Measurements from ENCODE around the gene THAP3. TPM values are rescaled to one million over a fixed set of nuclear protein-coding genes. Genes with fewer than 3 reads are reported as not detected.

Gene THAP3
- total and polyA plus RNA-seq, 12 donors = 6.8 to 27.6 (median 12.1) TPM

GRCh38 chr1:6585841-6586240 is 38.8 kb upstream of the THAP3 start:
- Histone ChIP-seq H3K9me3 (no peaks in the 10 kb centered on the region), H3K36me3 (peaks cover 0 to 53% (median 24%) of the 10 kb centered on the region in 9 donors), H3K4me1 (peaks cover 30 to 76% (median 66%) of the 10 kb centered on the region in 9 donors), H3K27ac (peak overlapping the region in 1 of 10 donors; percentile 30), H3K27me3 (no peaks in the 10 kb centered on the region), H3K4me3 (no peak overlapping the region)
- ATAC-seq = peak in 1 of 8 donors; percentile 0
- no peak for DNase-seq
- TF ChIP-seq CTCF (IDR thresholded peaks at IDR 0.05) = no peak
- WGBS, 2 donors = 78 to 86% methylated on average over 7 of the region's 7 CpGs
- intact Hi-C loops (cut with DNase I) = no loop called here

GRCh38 chr1:6586404-6586816 is 38.3 kb upstream of the THAP3 start:
- Histone ChIP-seq H3K9me3 (no peaks in the 10 kb centered on the region), H3K27ac (peak overlapping the region in 6 of 10 donors; percentile 30 to 68 (median 54)), H3K27me3 (no peaks in the 10 kb centered on the region), H3K4me1 (peaks cover 26 to 76% (median 66%) of the 10 kb centered on the region in 9 donors), H3K36me3 (peaks cover 0 to 58% (median 24%) of the 10 kb centered on the region in 9 donors), H3K4me3 (no peak overlapping the region)
- no peak for DNase-seq
- no peak for TF ChIP-seq CTCF (IDR thresholded peaks at IDR 0.05)
- intact Hi-C loops (cut with DNase I) = no loop called here
- peak in 3 of 8 donors; percentile 5 to 21 (median 18) for ATAC-seq
- 67 to 71% methylated on average over 11 of the region's 11 CpGs for WGBS, 2 donors

DNA sequence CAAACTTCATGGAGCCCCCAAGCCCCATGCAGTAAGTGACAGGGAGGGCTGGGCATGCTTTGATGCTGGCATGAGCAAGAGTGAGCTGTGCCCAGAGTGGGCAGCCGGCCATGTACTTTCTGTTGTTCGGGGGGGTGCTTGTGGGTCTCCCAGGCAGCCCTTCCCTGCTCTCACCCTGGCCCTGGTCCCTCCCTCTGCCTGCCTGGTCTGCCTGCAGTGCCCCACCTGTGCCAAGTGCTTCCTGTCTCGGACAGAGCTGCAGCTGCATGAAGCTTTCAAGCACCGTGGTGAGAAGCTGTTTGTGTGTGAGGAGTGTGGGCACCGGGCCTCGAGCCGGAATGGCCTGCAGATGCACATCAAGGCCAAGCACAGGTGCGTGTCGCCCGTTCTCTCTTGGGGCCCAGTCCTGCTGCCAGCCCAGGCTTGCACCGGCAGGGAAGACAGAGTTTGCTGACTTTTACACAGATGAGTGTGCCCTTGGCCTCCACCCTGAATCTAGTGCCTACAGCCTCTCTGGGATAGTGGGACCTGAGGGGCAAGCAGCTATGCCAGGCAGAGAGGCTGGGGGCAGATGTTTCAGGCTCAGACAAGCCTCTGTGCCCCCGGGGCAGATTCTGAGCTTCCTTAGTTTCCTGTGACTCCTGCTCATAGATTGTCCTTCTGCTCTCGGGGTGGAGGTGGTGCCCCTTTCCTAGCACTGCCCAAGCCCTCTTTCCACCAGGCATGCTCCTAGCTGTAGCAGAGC is 37.2 kb upstream of the THAP3 start:
- DNase-seq (peak; percentile 79 to 82), ATAC-seq (peak; percentile 74 to 92 (median 86))
- H3K9me3 ChIP-seq = no peaks in the 10 kb centered on the region
- H3K4me1 ChIP-seq = peaks cover 27 to 76% (median 69%) of the 10 kb centered on the region in 9 donors
- intact Hi-C loops (cut with DNase I) = no loop called here
- H3K4me3 ChIP-seq = no peak overlapping the region
- 39 to 59% methylated on average over 13 of the region's 13 CpGs for WGBS, 2 donors
- peak overlapping the region in 6 of 10 donors; percentile 30 to 68 (median 44) for H3K27ac ChIP-seq
- H3K27me3 ChIP-seq = no peaks in the 10 kb centered on the region
- TF ChIP-seq CTCF (IDR thresholded peaks at IDR 0.05) = no peak
- H3K36me3 ChIP-seq = peaks cover 0 to 67% (median 26%) of the 10 kb centered on the region in 9 donors

DNA sequence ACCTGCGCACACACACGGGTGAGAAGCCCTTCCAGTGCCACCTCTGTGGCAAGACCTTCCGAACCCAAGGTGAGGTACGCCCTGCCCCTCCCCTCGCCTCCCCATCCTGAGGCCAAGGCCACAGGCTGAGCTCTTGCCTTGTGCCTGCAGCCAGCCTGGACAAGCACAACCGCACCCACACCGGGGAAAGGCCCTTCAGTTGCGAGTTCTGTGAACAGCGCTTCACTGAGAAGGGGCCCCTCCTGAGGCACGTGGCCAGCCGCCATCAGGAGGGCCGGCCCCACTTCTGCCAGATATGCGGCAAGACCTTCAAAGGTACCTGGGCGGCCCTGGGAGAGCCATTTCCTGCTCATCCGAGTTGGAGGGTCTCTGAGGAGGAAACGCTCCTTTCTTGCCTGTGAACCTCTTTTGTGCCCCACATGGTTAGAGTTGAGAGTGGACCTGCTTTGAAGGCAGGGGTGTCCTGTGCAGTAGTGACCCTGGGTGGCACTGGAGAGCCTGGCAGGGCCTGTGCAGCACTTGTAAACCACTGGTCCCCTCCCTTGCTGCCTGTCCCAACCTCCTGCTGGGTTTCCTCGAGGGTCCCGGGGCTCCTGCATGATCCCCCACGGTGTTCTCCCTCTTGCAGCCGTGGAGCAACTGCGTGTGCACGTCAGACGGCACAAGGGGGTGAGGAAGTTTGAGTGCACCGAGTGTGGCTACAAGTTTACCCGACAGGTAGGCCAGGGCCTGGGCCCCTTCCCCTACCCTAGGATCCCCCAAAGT is 36.4 kb upstream of the THAP3 start:
- Histone ChIP-seq H3K27ac (peak overlapping the region in 8 of 10 donors; percentile 0 to 68 (median 47)), H3K4me1 (peaks cover 27 to 83% (median 72%) of the 10 kb centered on the region in 9 donors), H3K9me3 (no peaks in the 10 kb centered on the region), H3K27me3 (no peaks in the 10 kb centered on the region), H3K4me3 (no peak overlapping the region), H3K36me3 (peaks cover 0 to 76% (median 35%) of the 10 kb centered on the region in 9 donors)
- WGBS, 2 donors = 77 to 80% methylated on average over 25 of the region's 25 CpGs
- intact Hi-C loops (cut with DNase I) = no loop called here
- TF ChIP-seq CTCF (IDR thresholded peaks at IDR 0.05) = no peak
- DNase-seq (no peak), ATAC-seq (no peak)

Measured in heart right ventricle (tissue), 16 donors.